ENCODE measurements around the gene SUZ12.

DNA sequence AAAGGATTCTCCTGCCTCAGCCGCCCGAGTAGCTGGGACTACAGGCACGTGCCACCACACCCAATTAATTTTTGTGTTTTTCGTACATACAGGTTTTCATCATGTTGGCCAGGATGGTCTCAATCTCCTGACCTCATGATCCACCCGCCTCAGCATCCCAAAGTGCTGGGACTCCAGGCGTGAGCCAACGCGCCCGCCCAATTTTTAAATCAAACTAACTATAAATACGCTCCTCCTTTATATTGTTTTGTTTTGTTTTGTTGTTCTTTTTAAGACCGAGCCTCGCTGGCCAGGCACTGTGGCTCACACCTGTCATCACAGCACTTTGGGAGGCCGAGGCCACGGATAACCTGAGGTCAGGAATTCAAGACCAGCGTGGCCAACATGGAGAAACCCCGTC is 33.4 kb upstream of the SUZ12 start:
- no peak for TF ChIP-seq CTCF (IDR thresholded peaks at IDR 0.05; ENCODE audit: low read depth, low read length, poor library complexity, severe bottlenecking)
- TF ChIP-seq EZH2phosphoT487 (IDR thresholded peaks at IDR 0.05; ENCODE audit: borderline replicate concordance, low read length), result no peak

Data from DOHH2 (cell line).